AG04450 (cell line): ENCODE results near the gene RABL2B. TPM values are rescaled to one million over a fixed set of nuclear protein-coding genes. Genes with fewer than 3 reads are reported as not detected.
A peak's percentile ranks its signal among the peaks of the same experiment; 100 is the strongest.
"Not testable (repeated sequence)": the region's sequence is repeated elsewhere in the genome, so short reads cannot be mapped to it uniquely, and the experiment has no call there.

Experiments
- CTCF ChIA-PET: fragments of 300-600, 350-600 bp; formaldehyde crosslinking; extraction: SDS; loops from one replicate; lab custom pipeline; 2022; ENCODE audit warnings: antibody characterized with exemption, inconsistent platforms; lab: Charles Lee
- POLR2A ChIA-PET: fragments of 350-600 bp; formaldehyde crosslinking; extraction: SDS; loops from one replicate; lab custom pipeline; 2021; ENCODE audit warnings: antibody characterized with exemption, inconsistent platforms; lab: Yijun Ruan, JAX
- DNase-seq: peaks from one replicate; pipeline ENCODE4 v3.0.0-alpha.2; 2011; ENCODE audit warnings: low read depth, low spot score
- H3K27ac ChIP-seq: one replicate; pipeline ENCODE4 v1.5.1; 2012; ENCODE audit warnings: low read depth, low read length, control low read depth
- H3K27me3 ChIP-seq: one replicate; pipeline ENCODE4 v1.6.0; 2012; ENCODE audit warnings: low read length; ENCODE audit not compliant: control insufficient read depth, insufficient read depth
- H3K4me3 ChIP-seq: 2 replicates; pipeline ENCODE4 v1.5.1; 2011; ENCODE audit warnings: mild to moderate bottlenecking, low read depth, low read length, control low read depth
- H3K9me3 ChIP-seq: 2 replicates; pipeline ENCODE4 v1.5.1; 2012; ENCODE audit warnings: low read length; ENCODE audit not compliant: control insufficient read depth, insufficient read depth
- CTCF ChIP-seq: IDR thresholded peaks from 2 replicates; pipeline ENCODE4 v1.5.1; 2011; ENCODE audit warnings: low read depth, low read length, control low read depth, inconsistent platforms
- polyA minus RNA-seq: library from RNA; depleted of rRNA, polyadenylated mRNA; stranded (reverse); fragments of >200 nt; gene quantifications from 2 replicates; pipeline ENCODE4 v1.2.3, GENCODE V29; 2011; rRNA and poly(A)+ RNA removed
- polyA plus RNA-seq: library from polyadenylated mRNA; depleted of rRNA; stranded (reverse); fragments of >200 nt; gene quantifications from 2 replicates; pipeline ENCODE4 v1.2.3, GENCODE V29; 2011; rRNA removed

Gene RABL2B
- polyA plus RNA-seq (31.4 and 31.5 TPM in 2 replicates), polyA minus RNA-seq (18.2 and 22.9 TPM in 2 replicates)

GRCh38 chr22:50783033-50783879 lies at the start of gene RABL2B:
Gene RABL2B, minus strand, starts transcription at chr22:50783636. Its CDS starts 1,342 bp downstream, at chr22:50782294.
- H3K27me3 ChIP-seq, H3K9me3 ChIP-seq, H3K27ac ChIP-seq, POLR2A ChIA-PET: not testable (repeated sequence)
- DNase-seq, result peak; percentile 59
- CTCF ChIA-PET, result interaction anchor here (1.4 kb wide), 1 partner anchor 8 kb away, joined by 4 read pairs; no protein-coding TSS in a partner anchor
- H3K4me3 ChIP-seq, result peak within 1 kb of the TSS; percentile 65

- POLR2A ChIA-PET, H3K4me3 ChIP-seq, CTCF ChIA-PET: not testable (repeated sequence)
These were observed 3.5 kb upstream of the RABL2B start for GRCh38 chr22:50786936-50787335.

DNA sequence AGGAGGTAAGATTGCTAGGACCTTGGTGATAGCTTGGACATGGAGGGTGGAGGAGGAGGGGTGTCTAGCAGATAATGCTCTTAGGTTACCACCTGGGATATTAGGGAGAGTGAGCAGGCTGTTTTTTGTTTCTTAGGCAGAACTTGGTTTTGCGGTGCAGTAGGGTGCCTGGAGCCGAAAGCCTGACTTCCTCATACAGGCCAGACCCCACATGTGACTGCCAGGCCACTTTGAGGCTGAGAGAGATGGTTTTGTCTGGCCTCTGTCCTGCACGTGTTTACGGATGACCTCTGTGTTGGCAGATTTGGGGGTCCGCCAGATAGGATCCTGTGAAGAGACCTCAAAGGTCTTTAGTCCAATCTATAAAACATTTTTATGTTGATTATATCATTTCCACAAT lies 1.9 kb upstream of the RABL2B start:
- POLR2A ChIA-PET, CTCF ChIA-PET: not testable (repeated sequence)

More at GRCh38 chr22:50786936-50787335, 3.5 kb upstream of the RABL2B start:
- not testable (repeated sequence) for H3K9me3 ChIP-seq, DNase-seq, H3K27ac ChIP-seq, H3K27me3 ChIP-seq

DNA sequence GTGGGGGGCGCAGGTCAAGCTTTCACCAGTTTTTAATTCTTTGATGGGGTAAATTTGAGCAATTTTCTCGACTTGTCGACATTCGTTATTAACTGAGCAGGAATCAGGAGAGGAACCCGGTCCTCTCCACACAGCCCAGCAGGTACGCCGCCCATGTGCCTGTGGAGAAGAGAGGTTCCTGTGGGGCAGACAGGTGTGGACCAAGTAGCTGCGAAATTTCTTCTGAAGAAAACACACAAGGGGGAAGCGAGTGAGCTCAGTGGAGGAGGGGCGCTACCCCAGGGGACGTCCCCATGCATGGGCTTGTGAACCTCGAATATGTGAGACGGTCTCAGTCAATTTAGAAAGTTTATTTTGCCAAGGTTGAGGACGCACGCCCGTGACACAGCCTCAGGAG lies 442 bp upstream of the RABL2B start:
- DNase-seq, POLR2A ChIA-PET, H3K9me3 ChIP-seq, H3K27me3 ChIP-seq, H3K27ac ChIP-seq: not testable (repeated sequence)
- CTCF ChIA-PET, result interaction anchor here (1.4 kb wide), 1 partner anchor 9 kb away, joined by 4 read pairs; no protein-coding TSS in a partner anchor
- H3K4me3 ChIP-seq, result peak overlapping the region; percentile 65

More for the DNA sequence above, 1.9 kb upstream of the RABL2B start:
- not testable (repeated sequence) for H3K27ac ChIP-seq, H3K4me3 ChIP-seq, H3K9me3 ChIP-seq, H3K27me3 ChIP-seq, DNase-seq

DNA sequence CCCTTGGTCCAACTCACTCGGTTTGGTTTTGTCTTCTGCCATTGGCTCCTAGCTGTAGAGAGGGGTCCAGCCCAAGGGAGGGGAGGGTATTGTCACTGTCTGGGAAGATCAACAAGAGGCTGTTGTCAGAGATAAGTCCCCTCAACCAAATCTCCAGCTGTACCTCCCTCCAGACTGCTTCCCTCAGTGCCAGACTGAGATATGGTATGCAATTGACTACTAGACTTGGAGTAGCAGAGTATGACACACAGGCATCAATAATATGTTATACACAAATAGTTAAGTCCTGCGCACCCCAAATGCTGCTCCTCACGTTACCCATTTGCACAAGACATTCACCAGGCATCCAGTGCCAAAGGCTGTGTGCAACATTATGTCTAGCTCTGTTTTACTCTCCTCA lies 1.2 kb downstream of the RABL2B start:
- H3K9me3 ChIP-seq, H3K27ac ChIP-seq, H3K4me3 ChIP-seq, DNase-seq, CTCF ChIA-PET, H3K27me3 ChIP-seq, POLR2A ChIA-PET: not testable (repeated sequence)

GRCh38 chr22:50780244-50780643 lies 3.2 kb downstream of the RABL2B start:
- POLR2A ChIA-PET, result interaction anchor here (0.6 kb wide), 1 partner anchor 405 kb away, joined by 4 read pairs; no protein-coding TSS in a partner anchor
- CTCF ChIA-PET, H3K27ac ChIP-seq, H3K4me3 ChIP-seq, DNase-seq, H3K9me3 ChIP-seq, H3K27me3 ChIP-seq: not testable (repeated sequence)

GRCh38 chr22:50777631-50778030 lies 5.8 kb downstream of the RABL2B start:
- H3K27ac ChIP-seq, H3K27me3 ChIP-seq, H3K4me3 ChIP-seq, POLR2A ChIA-PET, H3K9me3 ChIP-seq, DNase-seq, CTCF ChIA-PET: not testable (repeated sequence)

DNA sequence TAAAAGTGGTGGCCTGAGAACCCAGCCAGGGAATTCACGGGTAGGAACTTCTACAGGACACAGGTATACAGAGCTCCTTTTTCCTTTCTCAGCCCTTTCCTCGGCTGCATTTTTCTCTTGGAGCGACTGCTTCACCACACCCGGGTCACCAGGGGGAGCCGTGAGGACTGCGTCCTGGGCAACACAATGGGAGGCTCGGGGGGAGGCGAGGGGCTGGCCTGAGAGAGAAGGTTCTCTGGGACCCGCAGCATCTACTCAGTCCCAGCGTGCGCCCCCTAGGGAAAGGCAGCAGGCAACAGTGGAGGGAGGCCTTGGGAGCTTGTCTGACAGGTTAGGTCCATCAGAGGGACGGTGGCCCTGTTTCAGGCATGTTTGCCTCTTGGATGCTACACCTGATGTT lies 8.3 kb downstream of the RABL2B start:
- H3K27ac ChIP-seq, H3K27me3 ChIP-seq, H3K9me3 ChIP-seq, H3K4me3 ChIP-seq, DNase-seq, POLR2A ChIA-PET: not testable (repeated sequence)
- peak; percentile 50 for TF ChIP-seq CTCF
- CTCF ChIA-PET, result interaction anchor here (0.6 to 1.2 kb wide), 5 partner anchors 9 to 126 kb away, joined by 3 to 7 read pairs (median 4); partner anchors contain the start of gene RABL2B

GRCh38 chr22:50764288-50764687 lies 19.1 kb downstream of the RABL2B start:
- H3K4me3 ChIP-seq, CTCF ChIA-PET, POLR2A ChIA-PET, H3K27me3 ChIP-seq, H3K9me3 ChIP-seq, DNase-seq, H3K27ac ChIP-seq: not testable (repeated sequence)

DNA sequence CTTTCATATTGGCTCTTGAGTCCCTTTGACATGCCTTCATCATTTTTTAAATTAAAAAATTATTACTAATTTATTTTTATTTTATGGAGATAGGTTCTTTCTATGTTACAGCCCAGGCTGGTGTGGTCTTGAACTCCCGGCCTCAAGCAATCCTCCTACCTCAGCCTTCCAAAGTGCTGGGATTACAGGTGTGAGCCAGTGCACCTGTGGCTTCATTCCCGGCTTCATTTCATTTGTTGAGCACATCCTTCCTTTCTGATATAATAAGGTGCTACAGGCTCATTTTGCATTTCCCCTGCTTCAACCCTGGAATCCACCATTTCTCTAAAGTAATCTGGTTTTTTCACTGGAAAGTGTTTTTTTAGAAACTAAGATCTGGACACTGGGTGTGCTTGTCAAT lies 21.6 kb downstream of the RABL2B start:
- POLR2A ChIA-PET, H3K27ac ChIP-seq, H3K9me3 ChIP-seq, H3K27me3 ChIP-seq, CTCF ChIA-PET, DNase-seq, H3K4me3 ChIP-seq: not testable (repeated sequence)
